Mesenchymal stem cell (in vitro differentiated cells and primary cell): ENCODE data around the gene ARHGAP4.

Experiments
- DNase-seq: peaks from one replicate; pipeline ENCODE4 v3.0.0-alpha.2; 2013
- H2AFZ ChIP-seq: one replicate; pipeline ENCODE4 v1.6.1; 2013; ENCODE audit warnings: low read depth, mild to moderate bottlenecking, control low read depth, inconsistent platforms, low read length, moderate library complexity
- H2AK5ac ChIP-seq: 2 replicates; pipeline ENCODE4 v1.6.1; 2013; ENCODE audit warnings: low read length, moderate library complexity, mild to moderate bottlenecking, inconsistent platforms; ENCODE audit not compliant: severe bottlenecking
- H2BK120ac ChIP-seq: one replicate; pipeline ENCODE4 v1.6.1; 2013; ENCODE audit warnings: low read depth, mild to moderate bottlenecking, inconsistent platforms, low read length, moderate library complexity
- H2BK12ac ChIP-seq, 2 experiments: one replicate each; pipeline ENCODE4 v1.6.1; 2013; ENCODE audit warnings: inconsistent platforms in 2 of 2, low read length in 2 of 2, mild to moderate bottlenecking in 2 of 2, moderate library complexity in 2 of 2, control low read depth in 1 of 2
- H2BK15ac ChIP-seq: one replicate; pipeline ENCODE4 v1.6.1; 2013; ENCODE audit warnings: mild to moderate bottlenecking, low read depth, inconsistent platforms; ENCODE audit not compliant: poor library complexity, severe bottlenecking
- H2BK5ac ChIP-seq: 2 replicates; pipeline ENCODE4 v1.6.1; 2013; ENCODE audit warnings: low read depth, mild to moderate bottlenecking, low read length, control low read depth, inconsistent platforms; ENCODE audit not compliant: poor library complexity, severe bottlenecking
- H3K14ac ChIP-seq, 2 experiments: one replicate each; pipeline ENCODE4 v1.6.1; 2013; ENCODE audit warnings: inconsistent platforms in 2 of 2, low read length in 2 of 2, control low read depth in 1 of 2, mild to moderate bottlenecking in 1 of 2, moderate library complexity in 1 of 2
- H3K18ac ChIP-seq, 2 experiments: one replicate each; pipeline ENCODE4 v1.6.1; 2013; ENCODE audit warnings: inconsistent platforms in 2 of 2, low read length in 2 of 2, control low read depth in 1 of 2, low read depth in 1 of 2, mild to moderate bottlenecking in 1 of 2
- H3K23ac ChIP-seq, 2 experiments: one replicate each; pipeline ENCODE4 v1.6.1; 2013; ENCODE audit warnings: inconsistent platforms in 2 of 2, low read length in 2 of 2, mild to moderate bottlenecking in 2 of 2, moderate library complexity in 2 of 2, control low read depth in 1 of 2
- H3K27ac ChIP-seq: 2 replicates; pipeline ENCODE4 v1.5.1; 2013; ENCODE audit warnings: mild to moderate bottlenecking, moderate library complexity, low read length, control low read depth, inconsistent platforms; ENCODE audit not compliant: poor library complexity, severe bottlenecking
- H3K27me3 ChIP-seq, 2 experiments: 2 replicates each; pipeline versions ENCODE4 v1.6.1 to v1.7.0; 2013; ENCODE audit warnings: low read length in 2 of 2, mild to moderate bottlenecking in 2 of 2, moderate library complexity in 2 of 2, control low read depth in 1 of 2, inconsistent platforms in 1 of 2; ENCODE audit not compliant: control insufficient read depth in 1 of 2, insufficient read depth in 1 of 2
- H3K36me3 ChIP-seq, 2 experiments: 2 replicates each; pipeline versions ENCODE4 v1.6.1 to v1.7.0; 2013; ENCODE audit warnings: low read length in 2 of 2, control low read depth in 1 of 2, inconsistent platforms in 1 of 2, low read depth in 1 of 2, mild to moderate bottlenecking in 1 of 2; ENCODE audit not compliant: insufficient read depth in 2 of 2, control insufficient read depth in 1 of 2
- H3K4ac ChIP-seq, 2 experiments: one replicate each; pipeline ENCODE4 v1.6.1; 2013; ENCODE audit warnings: inconsistent platforms in 2 of 2, low read length in 2 of 2, mild to moderate bottlenecking in 2 of 2, moderate library complexity in 2 of 2, control low read depth in 1 of 2, low read depth in 1 of 2
- H3K4me1 ChIP-seq: 2 replicates; pipeline ENCODE4 v1.6.1; 2013; ENCODE audit warnings: low read depth, low read length, control low read depth; ENCODE audit not compliant: control insufficient read depth, insufficient read depth
- H3K4me2 ChIP-seq: 2 replicates; pipeline ENCODE4 v1.6.1; 2013; ENCODE audit warnings: low read length, mild to moderate bottlenecking, inconsistent platforms; ENCODE audit not compliant: poor library complexity, severe bottlenecking
- H3K4me3 ChIP-seq, 2 experiments: 2 replicates each; pipeline versions ENCODE4 v1.5.1 to v1.7.0; 2013; ENCODE audit warnings: low read length in 2 of 2, mild to moderate bottlenecking in 2 of 2, control low read depth in 1 of 2, low read depth in 1 of 2; ENCODE audit not compliant: insufficient read depth in 1 of 2
- H3K79me1 ChIP-seq: replicated peaks from 2 replicates; pipeline ENCODE4 v1.6.1; 2013; ENCODE audit warnings: mild to moderate bottlenecking, control low read depth, low read length, inconsistent platforms; ENCODE audit not compliant: poor library complexity, severe bottlenecking
- H3K9ac ChIP-seq: 2 replicates; pipeline ENCODE4 v1.7.0; 2013; ENCODE audit warnings: mild to moderate bottlenecking, low read length, moderate library complexity
- H3K9me3 ChIP-seq: 2 replicates; pipeline ENCODE4 v1.7.0; 2013; ENCODE audit warnings: mild to moderate bottlenecking, low read length; ENCODE audit not compliant: control insufficient read depth
- H4K8ac ChIP-seq: one replicate; pipeline ENCODE4 v1.6.1; 2013; ENCODE audit warnings: inconsistent platforms, mild to moderate bottlenecking, low read length, moderate library complexity
- H4K91ac ChIP-seq: one replicate; pipeline ENCODE4 v1.6.1; 2013; ENCODE audit warnings: mild to moderate bottlenecking, low read length, inconsistent platforms
- WGBS: methylation state at CpG from one replicate; pipeline ENCODE4 v1.1.7; 2013; ENCODE audit warnings: mixed read lengths; 5-methylcytosine and 5-hydroxymethylcytosine counted together

The ARHGAP4 gene

DNA sequence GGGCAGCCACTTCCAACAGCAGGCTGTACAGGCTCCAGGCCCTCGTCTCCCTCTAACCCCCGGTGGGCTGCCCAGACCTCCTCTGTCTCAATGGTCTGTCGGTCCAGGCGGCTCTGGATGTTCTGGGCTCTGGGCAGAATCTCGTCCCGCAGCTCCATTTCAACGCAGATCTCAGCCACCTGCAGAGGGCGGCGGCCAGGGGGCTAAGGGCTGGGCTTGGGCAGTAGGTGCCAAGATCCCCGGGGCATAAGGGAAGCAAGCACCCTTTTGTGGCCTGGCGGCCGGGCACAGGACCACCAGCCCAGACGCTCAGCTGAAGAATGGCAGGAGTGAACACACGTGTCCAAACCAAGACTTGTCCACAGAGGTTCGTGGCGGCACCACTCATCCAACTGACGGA is 12.4 kb downstream of the ARHGAP4 start:
- no peak overlapping the region for H3K9ac ChIP-seq
- 97% methylated on average over 17 of the region's 17 CpGs for WGBS
- H3K23ac ChIP-seq = no peak overlapping the region
- H3K27ac ChIP-seq = no peak overlapping the region
- H3K18ac ChIP-seq = no peak overlapping the region
- H3K4ac ChIP-seq = no peak overlapping the region
- no peak overlapping the region for H2BK15ac ChIP-seq
- H3K79me1 ChIP-seq = no peaks in the 10 kb centered on the region
- H3K4me1 ChIP-seq = peaks cover 2% of the 10 kb centered on the region
- no peak overlapping the region for H2BK12ac ChIP-seq
- H2AFZ ChIP-seq = no peak overlapping the region
- H4K91ac ChIP-seq = no peak overlapping the region
- DNase-seq = no peak
- peaks cover 0 to 53% of the 10 kb centered on the region in 2 experiments for H3K27me3 ChIP-seq
- H4K8ac ChIP-seq = no peak overlapping the region
- H3K4me2 ChIP-seq = no peak overlapping the region
- H3K4me3 ChIP-seq = no peak overlapping the region
- no peak overlapping the region for H3K14ac ChIP-seq
- H2BK5ac ChIP-seq = no peak overlapping the region
- H3K9me3 ChIP-seq = no peaks in the 10 kb centered on the region
- no peaks in the 10 kb centered on the region for H3K36me3 ChIP-seq
- H2BK120ac ChIP-seq = no peak overlapping the region
- H2AK5ac ChIP-seq = no peak overlapping the region

DNA sequence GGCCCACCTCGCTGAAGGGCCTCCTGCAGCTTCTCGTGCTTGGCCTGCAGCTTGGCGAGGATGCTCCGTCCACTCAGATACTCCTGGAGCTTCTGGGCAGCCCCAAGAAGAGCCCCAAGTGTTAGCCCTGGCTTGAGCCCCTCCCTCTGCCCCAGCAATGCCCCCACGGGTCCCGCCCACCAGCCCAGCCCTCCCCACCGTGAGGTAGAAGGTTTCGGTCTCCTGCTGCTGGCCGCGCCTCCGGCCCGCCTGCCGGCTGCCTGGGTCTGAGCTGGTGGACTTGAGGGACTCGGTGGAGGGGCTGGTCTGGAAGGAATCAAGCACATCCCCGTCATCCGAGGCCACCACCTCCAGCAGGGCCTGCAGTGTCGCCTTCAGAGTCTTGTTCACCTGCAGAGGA is 12.9 kb downstream of the ARHGAP4 start:
- no peaks in the 10 kb centered on the region for H3K79me1 ChIP-seq

DNA sequence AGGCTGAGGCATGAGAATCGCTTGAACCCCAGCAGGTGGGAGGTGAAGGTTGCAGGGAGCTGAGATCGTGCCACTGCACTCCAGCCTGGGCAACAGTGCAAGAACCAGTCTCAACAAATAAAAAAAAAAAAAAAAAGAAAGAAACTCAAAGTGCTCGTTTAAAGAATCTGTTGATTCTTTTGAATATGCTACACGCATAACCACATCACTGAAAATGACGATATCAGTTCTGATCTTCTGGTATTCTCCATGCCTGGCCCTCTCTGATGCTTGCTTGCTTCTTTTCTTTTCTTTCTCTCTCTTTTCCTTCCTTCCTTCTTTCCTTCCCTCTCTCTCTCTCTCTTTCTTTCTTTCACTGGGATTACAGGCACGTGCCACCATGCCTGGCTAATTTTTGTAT is 14.3 kb downstream of the ARHGAP4 start:
- no peak overlapping the region for H3K4ac ChIP-seq

More for the DNA sequence above, 12.9 kb downstream of the ARHGAP4 start:
- Histone ChIP-seq H2BK120ac (no peak overlapping the region), H3K18ac (no peak overlapping the region), H3K9me3 (no peaks in the 10 kb centered on the region), H2AFZ (no peak overlapping the region), H3K4me1 (peaks cover 2% of the 10 kb centered on the region), H3K27me3 (peaks cover 0 to 51% of the 10 kb centered on the region in 2 experiments), H2AK5ac (no peak overlapping the region), H4K91ac (no peak overlapping the region), H3K4ac (no peak overlapping the region), H3K4me2 (no peak overlapping the region), H3K36me3 (no peaks in the 10 kb centered on the region), H3K9ac (no peak overlapping the region), H3K23ac (no peak overlapping the region), H2BK5ac (no peak overlapping the region), H3K14ac (no peak overlapping the region), H4K8ac (no peak overlapping the region), H2BK12ac (no peak overlapping the region), H3K4me3 (no peak overlapping the region), H3K27ac (no peak overlapping the region), H2BK15ac (no peak overlapping the region)
- WGBS = 69% methylated on average over 8 of the region's 17 CpGs
- DNase-seq = no peak

DNA sequence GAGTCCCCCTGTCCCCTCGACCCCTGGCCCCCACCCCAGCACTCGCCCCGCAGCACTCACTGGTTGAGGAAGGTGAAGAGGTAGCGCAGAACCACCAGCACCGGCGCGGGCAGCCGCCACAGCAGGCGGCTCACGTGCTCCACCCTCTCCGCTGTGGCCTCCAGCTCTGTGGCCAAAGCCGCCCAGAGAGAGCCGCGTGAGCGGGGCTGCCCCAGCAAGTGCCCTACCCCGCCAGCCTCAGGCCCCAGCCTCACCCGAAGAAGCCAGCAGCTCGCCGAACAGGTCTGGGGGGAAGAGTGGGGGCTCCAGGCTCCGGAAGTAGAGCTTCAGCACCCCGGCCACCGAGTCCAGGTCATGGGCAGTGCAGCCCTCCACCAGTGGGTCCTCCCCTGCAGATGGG is 15.6 kb downstream of the ARHGAP4 start:
- Histone ChIP-seq H3K9me3 (no peaks in the 10 kb centered on the region), H3K4me3 (no peak overlapping the region), H2BK5ac (no peak overlapping the region), H2AFZ (no peak overlapping the region), H2BK120ac (no peak overlapping the region), H3K18ac (no peak overlapping the region), H3K27ac (no peak overlapping the region), H3K9ac (no peak overlapping the region), H4K8ac (no peak overlapping the region), H3K14ac (no peak overlapping the region), H3K23ac (no peak overlapping the region), H4K91ac (no peak overlapping the region), H3K4me2 (no peak overlapping the region), H2AK5ac (no peak overlapping the region), H3K36me3 (no peaks in the 10 kb centered on the region), H3K4me1 (peaks cover 2% of the 10 kb centered on the region), H2BK15ac (no peak overlapping the region), H3K79me1 (no peaks in the 10 kb centered on the region), H2BK12ac (no peak overlapping the region), H3K27me3 (peaks cover 0 to 50% of the 10 kb centered on the region in 2 experiments), H3K4ac (no peak overlapping the region)
- no peak for DNase-seq
- WGBS = 98% methylated on average over 9 of the region's 22 CpGs

More for the DNA sequence above, 14.3 kb downstream of the ARHGAP4 start:
- H3K9ac ChIP-seq = no peak overlapping the region
- no peak overlapping the region for H2BK12ac ChIP-seq
- H3K23ac ChIP-seq = no peak overlapping the region
- H3K18ac ChIP-seq = no peak overlapping the region
- no peak overlapping the region for H4K8ac ChIP-seq
- H3K14ac ChIP-seq = no peak overlapping the region
- H2AK5ac ChIP-seq = no peak overlapping the region
- peaks cover 0 to 55% of the 10 kb centered on the region in 2 experiments for H3K27me3 ChIP-seq
- H3K4me2 ChIP-seq = no peak overlapping the region
- no peak overlapping the region for H2BK5ac ChIP-seq
- H3K4me3 ChIP-seq = no peak overlapping the region
- no peaks in the 10 kb centered on the region for H3K9me3 ChIP-seq
- 92% methylated on average over 6 of the region's 6 CpGs for WGBS
- DNase-seq = no peak
- peaks cover 2% of the 10 kb centered on the region for H3K4me1 ChIP-seq
- no peak overlapping the region for H2BK15ac ChIP-seq
- no peak overlapping the region for H3K27ac ChIP-seq
- H3K36me3 ChIP-seq = no peaks in the 10 kb centered on the region
- no peak overlapping the region for H2BK120ac ChIP-seq
- no peak overlapping the region for H2AFZ ChIP-seq
- H3K79me1 ChIP-seq = no peaks in the 10 kb centered on the region
- no peak overlapping the region for H4K91ac ChIP-seq
